DOHH2 (cell line): ENCODE measurements around the gene HOGA1.

Experiments
- EZH2phosphoT487 ChIP-seq: fragments of 200-600 bp; sonication (generic); IDR thresholded peaks from 2 replicates; pipeline ENCODE4 v1.6.1; 2017; ENCODE audit warnings: borderline replicate concordance, mild to moderate bottlenecking, antibody characterized with exemption, low read length, moderate library complexity, mixed read lengths
- TF ChIP-seq, protein P1 (sequence below): fragments of 200-600 bp; sonication (generic); IDR thresholded peaks from one replicate; pipeline ENCODE4 v1.5.1; 2014; ENCODE audit warnings: antibody characterized with exemption, mild to moderate bottlenecking, low read depth, low read length; ENCODE audit not compliant: poor library complexity, severe bottlenecking

DNA sequence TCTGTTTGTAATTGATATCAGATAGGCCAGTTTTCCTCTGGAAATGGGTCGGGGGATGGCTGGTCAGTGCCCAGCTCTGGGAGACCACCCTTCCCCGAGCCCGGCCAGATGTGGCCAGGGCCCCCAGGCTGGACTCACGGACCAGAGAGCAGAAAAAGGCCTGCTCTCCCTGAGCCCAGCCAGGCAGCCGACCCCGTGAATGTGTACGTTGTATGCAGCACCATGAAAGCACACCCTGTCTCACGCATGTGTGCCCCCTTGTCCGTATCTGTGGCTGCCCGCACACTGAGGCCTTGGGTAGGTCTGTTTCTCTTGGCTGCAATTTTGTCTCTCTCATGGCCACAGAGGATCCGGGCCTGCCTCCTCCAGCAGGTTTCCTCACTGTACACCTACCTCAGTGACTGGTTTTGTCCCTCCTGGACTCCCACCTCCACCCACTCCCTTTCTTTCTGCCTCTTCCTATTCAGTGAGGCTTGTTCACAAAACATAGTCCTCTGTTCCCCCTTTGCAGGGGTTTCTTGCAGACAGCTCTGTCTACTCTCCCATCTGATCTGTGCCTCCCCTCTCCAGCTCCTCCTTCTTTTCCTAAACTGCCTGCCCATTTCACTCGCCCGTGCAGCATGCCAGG, 35.2 kb upstream of the HOGA1 start:
- TF ChIP-seq, protein P1, sequence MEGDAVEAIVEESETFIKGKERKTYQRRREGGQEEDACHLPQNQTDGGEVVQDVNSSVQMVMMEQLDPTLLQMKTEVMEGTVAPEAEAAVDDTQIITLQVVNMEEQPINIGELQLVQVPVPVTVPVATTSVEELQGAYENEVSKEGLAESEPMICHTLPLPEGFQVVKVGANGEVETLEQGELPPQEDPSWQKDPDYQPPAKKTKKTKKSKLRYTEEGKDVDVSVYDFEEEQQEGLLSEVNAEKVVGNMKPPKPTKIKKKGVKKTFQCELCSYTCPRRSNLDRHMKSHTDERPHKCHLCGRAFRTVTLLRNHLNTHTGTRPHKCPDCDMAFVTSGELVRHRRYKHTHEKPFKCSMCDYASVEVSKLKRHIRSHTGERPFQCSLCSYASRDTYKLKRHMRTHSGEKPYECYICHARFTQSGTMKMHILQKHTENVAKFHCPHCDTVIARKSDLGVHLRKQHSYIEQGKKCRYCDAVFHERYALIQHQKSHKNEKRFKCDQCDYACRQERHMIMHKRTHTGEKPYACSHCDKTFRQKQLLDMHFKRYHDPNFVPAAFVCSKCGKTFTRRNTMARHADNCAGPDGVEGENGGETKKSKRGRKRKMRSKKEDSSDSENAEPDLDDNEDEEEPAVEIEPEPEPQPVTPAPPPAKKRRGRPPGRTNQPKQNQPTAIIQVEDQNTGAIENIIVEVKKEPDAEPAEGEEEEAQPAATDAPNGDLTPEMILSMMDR, result no peak
- no peak for TF ChIP-seq EZH2phosphoT487
